HG03108 (cell line): Measurements from ENCODE around the gene OR52J3.

Experiments
- ATAC-seq: cut with Tn5 transposase; IDR thresholded peaks from one replicate; pipeline ENCODE4 v1.9.1; 2021; ENCODE audit warnings: moderate library complexity; ENCODE audit not compliant: unreplicated experiment

The OR52J3 gene

GRCh38 chr11:5092821-5093585 is 46.7 kb downstream of the OR52J3 start:
- ATAC-seq, result no peak

GRCh38 chr11:5096011-5096410 is 49.7 kb downstream of the OR52J3 start:
- no peak for ATAC-seq
